Stimulated activated naive CD8-positive, alpha-beta T cell treated with anti-CD3 and anti-CD28 coated beads, Interleukin-15, amount 100 ng/mL, for 72 hours (primary cell): Measurements from ENCODE around the gene BDKRB1.

Source experiments
- ATAC-seq: fragments of 150-1000 bp; cut with Tn5 transposase; 2 replicates; pipeline ENCODE4 v1.10.0; 2021; ENCODE audit warnings: mild to moderate bottlenecking, moderate library complexity
- DNase-seq, 2 donors: peaks; one replicate each; pipeline ENCODE4 v3.0.0; 2021 to 2022
- H3K27ac Mint-ChIP-seq, 2 donors: one replicate each; pipeline ENCODE4 v1.8.0; 2022; ENCODE audit warnings: mild to moderate bottlenecking in 2 of 2, mixed read lengths in 2 of 2, moderate library complexity in 2 of 2
- H3K27me3 Mint-ChIP-seq: one replicate; pipeline ENCODE4 v1.8.0; 2022; ENCODE audit warnings: mixed read lengths
- H3K4me1 Mint-ChIP-seq: one replicate; pipeline ENCODE4 v1.8.0; 2022; ENCODE audit warnings: mild to moderate bottlenecking, mixed read lengths
- H3K4me3 Mint-ChIP-seq, 2 donors: one replicate each; pipeline ENCODE4 v1.8.0; 2022; ENCODE audit warnings: mild to moderate bottlenecking in 2 of 2, mixed read lengths in 2 of 2, moderate library complexity in 1 of 2
- H3K9me3 Mint-ChIP-seq, 2 donors: one replicate each; pipeline ENCODE4 v1.8.0; 2022; ENCODE audit warnings: mixed read lengths in 2 of 2

Gene BDKRB1

GRCh38 chr14:96277890-96278289 is 21.9 kb downstream of the BDKRB1 start:
- ATAC-seq, result no peak
- Mint-ChIP-seq H3K4me1 (peaks cover 4% of the 10 kb centered on the region), H3K27ac (no peak overlapping the region), H3K9me3 (peaks cover 4 to 18% of the 10 kb centered on the region in 2 donors), H3K27me3 (no peaks in the 10 kb centered on the region), H3K4me3 (no peak overlapping the region)
- no peak for DNase-seq

GRCh38 chr14:96279564-96279963 is 23.6 kb downstream of the BDKRB1 start:
- Mint-ChIP-seq H3K4me1 (peaks cover 4% of the 10 kb centered on the region), H3K27me3 (no peaks in the 10 kb centered on the region), H3K27ac (no peak overlapping the region), H3K9me3 (peaks cover 4 to 18% of the 10 kb centered on the region in 2 donors), H3K4me3 (no peak overlapping the region)
- DNase-seq, result no peak
- no peak for ATAC-seq

GRCh38 chr14:96280104-96280503 is 24.1 kb downstream of the BDKRB1 start:
- no peak for ATAC-seq
- Mint-ChIP-seq H3K9me3 (peaks cover 4 to 18% of the 10 kb centered on the region in 2 donors), H3K4me1 (peaks cover 4% of the 10 kb centered on the region), H3K27ac (no peak overlapping the region), H3K27me3 (no peaks in the 10 kb centered on the region), H3K4me3 (no peak overlapping the region)
- no peak for DNase-seq

- H3K9me3 Mint-ChIP-seq, result peaks cover 4 to 18% of the 10 kb centered on the region in 2 donors
- no peaks in the 10 kb centered on the region for H3K27me3 Mint-ChIP-seq
- no peak overlapping the region for H3K27ac Mint-ChIP-seq
- H3K4me3 Mint-ChIP-seq, result no peak overlapping the region
- no peak for ATAC-seq
- no peaks in the 10 kb centered on the region for H3K4me1 Mint-ChIP-seq
- DNase-seq, result no peak
Observed at GRCh38 chr14:96281486-96281885, 25.5 kb downstream of the BDKRB1 start.

- no peaks in the 10 kb centered on the region for H3K4me1 Mint-ChIP-seq
- H3K4me3 Mint-ChIP-seq, result no peak overlapping the region
- H3K27me3 Mint-ChIP-seq, result no peaks in the 10 kb centered on the region
Observed at GRCh38 chr14:96284008-96284407, 28.0 kb downstream of the BDKRB1 start.

GRCh38 chr14:96284430-96284829 is 28.4 kb downstream of the BDKRB1 start:
- Mint-ChIP-seq H3K27me3 (no peaks in the 10 kb centered on the region), H3K9me3 (no peaks in the 10 kb centered on the region), H3K27ac (no peak overlapping the region), H3K4me3 (no peak overlapping the region), H3K4me1 (no peaks in the 10 kb centered on the region)
- no peak for DNase-seq
- ATAC-seq, result no peak

More at GRCh38 chr14:96284008-96284407, 28.0 kb downstream of the BDKRB1 start:
- ATAC-seq (no peak), DNase-seq (no peak)
- no peak overlapping the region for H3K27ac Mint-ChIP-seq
- peaks cover 0 to 4% of the 10 kb centered on the region in 2 donors for H3K9me3 Mint-ChIP-seq

GRCh38 chr14:96285667-96286066 is 29.7 kb downstream of the BDKRB1 start:
- Mint-ChIP-seq H3K4me1 (no peaks in the 10 kb centered on the region), H3K27ac (no peak overlapping the region), H3K9me3 (no peaks in the 10 kb centered on the region), H3K4me3 (no peak overlapping the region), H3K27me3 (no peaks in the 10 kb centered on the region)
- no peak for ATAC-seq
- no peak for DNase-seq

GRCh38 chr14:96286251-96286650 is 30.2 kb downstream of the BDKRB1 start:
- ATAC-seq, result no peak
- H3K4me1 Mint-ChIP-seq, result no peaks in the 10 kb centered on the region
- no peaks in the 10 kb centered on the region for H3K9me3 Mint-ChIP-seq
- H3K27ac Mint-ChIP-seq, result no peak overlapping the region
- no peak for DNase-seq
- H3K27me3 Mint-ChIP-seq, result no peaks in the 10 kb centered on the region
- no peak overlapping the region for H3K4me3 Mint-ChIP-seq

GRCh38 chr14:96287856-96288255 is 31.8 kb downstream of the BDKRB1 start:
- Mint-ChIP-seq H3K4me1 (no peaks in the 10 kb centered on the region), H3K9me3 (no peaks in the 10 kb centered on the region), H3K4me3 (no peak overlapping the region), H3K27ac (peak overlapping the region; percentile 61 to 83), H3K27me3 (no peaks in the 10 kb centered on the region)
- DNase-seq (no peak), ATAC-seq (no peak)

- DNase-seq, result no peak
- Mint-ChIP-seq H3K9me3 (no peaks in the 10 kb centered on the region), H3K27me3 (no peaks in the 10 kb centered on the region), H3K27ac (peak overlapping the region in 1 of 2 donors; percentile 47), H3K4me1 (no peaks in the 10 kb centered on the region), H3K4me3 (no peak overlapping the region)
- ATAC-seq, result no peak
Observed at GRCh38 chr14:96294246-96294645, 38.2 kb downstream of the BDKRB1 start.

- no peak for ATAC-seq
- no peak overlapping the region for H3K27ac Mint-ChIP-seq
- no peaks in the 10 kb centered on the region for H3K27me3 Mint-ChIP-seq
- H3K9me3 Mint-ChIP-seq, result no peaks in the 10 kb centered on the region
- H3K4me1 Mint-ChIP-seq, result no peaks in the 10 kb centered on the region
- DNase-seq, result no peak
- no peak overlapping the region for H3K4me3 Mint-ChIP-seq
Observed at GRCh38 chr14:96297000-96297399, 41.0 kb downstream of the BDKRB1 start.

GRCh38 chr14:96297997-96298515 is 42.0 kb downstream of the BDKRB1 start:
- DNase-seq (no peak), ATAC-seq (no peak)
- Mint-ChIP-seq H3K27ac (no peak overlapping the region), H3K4me3 (no peak overlapping the region), H3K27me3 (no peaks in the 10 kb centered on the region), H3K9me3 (no peaks in the 10 kb centered on the region), H3K4me1 (no peaks in the 10 kb centered on the region)

GRCh38 chr14:96299441-96299840 is 43.4 kb downstream of the BDKRB1 start:
- no peak for ATAC-seq

GRCh38 chr14:96303981-96304380 is 48.0 kb downstream of the BDKRB1 start:
- ATAC-seq (no peak), DNase-seq (no peak)
- H3K27me3 Mint-ChIP-seq, result no peaks in the 10 kb centered on the region
- no peak overlapping the region for H3K4me3 Mint-ChIP-seq
- H3K9me3 Mint-ChIP-seq, result no peaks in the 10 kb centered on the region
- no peaks in the 10 kb centered on the region for H3K4me1 Mint-ChIP-seq
- H3K27ac Mint-ChIP-seq, result no peak overlapping the region

More at GRCh38 chr14:96299441-96299840, 43.4 kb downstream of the BDKRB1 start:
- H3K27me3 Mint-ChIP-seq, result no peaks in the 10 kb centered on the region
- H3K27ac Mint-ChIP-seq, result no peak overlapping the region
- no peak overlapping the region for H3K4me3 Mint-ChIP-seq
- H3K9me3 Mint-ChIP-seq, result no peaks in the 10 kb centered on the region
- no peak for DNase-seq
- no peaks in the 10 kb centered on the region for H3K4me1 Mint-ChIP-seq

- Mint-ChIP-seq H3K4me3 (no peak overlapping the region), H3K4me1 (no peaks in the 10 kb centered on the region), H3K27ac (no peak overlapping the region), H3K27me3 (no peaks in the 10 kb centered on the region), H3K9me3 (no peaks in the 10 kb centered on the region)
- DNase-seq (no peak), ATAC-seq (no peak)
Observed at GRCh38 chr14:96304956-96305355, 48.9 kb downstream of the BDKRB1 start.

- Mint-ChIP-seq H3K4me1 (no peaks in the 10 kb centered on the region), H3K4me3 (no peak overlapping the region), H3K9me3 (no peaks in the 10 kb centered on the region), H3K27me3 (no peaks in the 10 kb centered on the region), H3K27ac (no peak overlapping the region)
- DNase-seq, result no peak
- ATAC-seq, result no peak
Observed at GRCh38 chr14:96307434-96307833, 51.4 kb downstream of the BDKRB1 start.
